Measurements from ENCODE around the gene AKT3. TPM values are rescaled to one million over a fixed set of nuclear protein-coding genes. Genes with fewer than 3 reads are reported as not detected.

The AKT3 gene
- total and polyA plus RNA-seq, 8 donors = 5.5 to 100 (median 13.8) TPM

DNA sequence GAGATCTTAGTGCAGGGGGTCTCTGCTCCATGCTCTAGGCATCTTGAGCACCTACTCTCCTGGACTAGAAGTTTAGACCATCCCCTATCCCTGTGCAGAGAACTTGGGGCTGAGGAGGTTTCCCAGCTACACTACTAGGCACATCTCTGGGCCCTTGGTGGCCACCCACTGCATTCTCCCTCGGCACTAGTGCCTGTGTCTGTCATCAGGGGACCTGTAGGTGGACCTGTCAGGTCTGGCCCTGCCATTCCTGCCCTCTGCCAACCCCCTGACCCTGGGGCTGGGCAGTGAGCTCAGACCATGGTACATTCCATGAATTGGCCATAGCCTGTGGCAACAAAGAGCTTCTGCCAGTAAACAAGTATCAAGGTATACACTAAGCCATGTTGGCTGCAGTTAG lies 269.1 kb downstream of the AKT3 start:
- TF ChIP-seq EP300 (IDR thresholded peaks at IDR 0.05) (no peak), POLR2AphosphoS5 (IDR thresholded peaks at IDR 0.05) (no peak), POLR2A (IDR thresholded peaks at IDR 0.05) (no peak)
- TF ChIP-seq, protein P1, sequence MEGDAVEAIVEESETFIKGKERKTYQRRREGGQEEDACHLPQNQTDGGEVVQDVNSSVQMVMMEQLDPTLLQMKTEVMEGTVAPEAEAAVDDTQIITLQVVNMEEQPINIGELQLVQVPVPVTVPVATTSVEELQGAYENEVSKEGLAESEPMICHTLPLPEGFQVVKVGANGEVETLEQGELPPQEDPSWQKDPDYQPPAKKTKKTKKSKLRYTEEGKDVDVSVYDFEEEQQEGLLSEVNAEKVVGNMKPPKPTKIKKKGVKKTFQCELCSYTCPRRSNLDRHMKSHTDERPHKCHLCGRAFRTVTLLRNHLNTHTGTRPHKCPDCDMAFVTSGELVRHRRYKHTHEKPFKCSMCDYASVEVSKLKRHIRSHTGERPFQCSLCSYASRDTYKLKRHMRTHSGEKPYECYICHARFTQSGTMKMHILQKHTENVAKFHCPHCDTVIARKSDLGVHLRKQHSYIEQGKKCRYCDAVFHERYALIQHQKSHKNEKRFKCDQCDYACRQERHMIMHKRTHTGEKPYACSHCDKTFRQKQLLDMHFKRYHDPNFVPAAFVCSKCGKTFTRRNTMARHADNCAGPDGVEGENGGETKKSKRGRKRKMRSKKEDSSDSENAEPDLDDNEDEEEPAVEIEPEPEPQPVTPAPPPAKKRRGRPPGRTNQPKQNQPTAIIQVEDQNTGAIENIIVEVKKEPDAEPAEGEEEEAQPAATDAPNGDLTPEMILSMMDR (IDR thresholded peaks at IDR 0.05) = no peak
- peaks cover 0 to 11% (median 7%) of the 10 kb centered on the region in 4 donors for H3K36me3 ChIP-seq
- no peak overlapping the region for H3K27ac ChIP-seq
- DNase-seq = no peak
- H3K9me3 ChIP-seq = peaks cover 4 to 44% (median 17%) of the 10 kb centered on the region in 4 donors
- no peaks in the 10 kb centered on the region for H3K27me3 ChIP-seq
- intact Hi-C loops (cut with DNase I; ENCODE audit: low total_unique reads) = no loop called here
- H3K4me3 ChIP-seq = no peak overlapping the region
- 20 to 60% (median 47%) methylated on average over 1 of the region's 1 CpG for WGBS, 5 donors
- H3K4me1 ChIP-seq = no peaks in the 10 kb centered on the region

DNA sequence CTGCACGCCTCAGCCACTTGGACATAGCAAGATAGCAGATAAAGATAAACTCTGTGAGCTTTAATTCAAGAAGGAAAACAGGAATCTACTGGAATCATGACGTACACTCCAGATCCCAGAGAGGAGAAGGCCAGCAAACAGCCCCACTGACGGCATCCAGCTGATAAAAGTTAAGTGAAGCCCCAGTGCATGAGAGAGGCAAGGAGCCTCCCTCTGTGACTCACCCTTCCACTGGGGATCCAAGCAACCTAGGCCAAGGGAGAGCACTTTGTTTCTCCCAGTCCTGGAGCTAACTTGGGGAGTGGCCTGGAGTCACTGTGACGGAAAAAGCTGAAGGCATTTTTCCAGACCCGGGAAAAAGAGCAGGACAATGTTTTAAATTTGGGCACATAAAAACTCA lies 270.0 kb downstream of the AKT3 start:
- H3K9me3 ChIP-seq = peaks cover 4 to 38% (median 14%) of the 10 kb centered on the region in 4 donors
- H3K4me3 ChIP-seq = no peak overlapping the region
- 60 to 72% (median 69%) methylated on average over 5 of the region's 5 CpGs for WGBS, 5 donors
- peaks cover 0 to 11% (median 7%) of the 10 kb centered on the region in 4 donors for H3K36me3 ChIP-seq
- no peaks in the 10 kb centered on the region for H3K27me3 ChIP-seq
- H3K4me1 ChIP-seq = no peaks in the 10 kb centered on the region
- TF ChIP-seq POLR2AphosphoS5 (IDR thresholded peaks at IDR 0.05) = no peak
- no peak for TF ChIP-seq EP300 (IDR thresholded peaks at IDR 0.05)
- no peak for TF ChIP-seq POLR2A (IDR thresholded peaks at IDR 0.05)
- TF ChIP-seq, protein P1 (IDR thresholded peaks at IDR 0.05) = no peak
- intact Hi-C loops (cut with DNase I; ENCODE audit: low total_unique reads) = no loop called here
- no peak overlapping the region for H3K27ac ChIP-seq
- no peak for DNase-seq

DNA sequence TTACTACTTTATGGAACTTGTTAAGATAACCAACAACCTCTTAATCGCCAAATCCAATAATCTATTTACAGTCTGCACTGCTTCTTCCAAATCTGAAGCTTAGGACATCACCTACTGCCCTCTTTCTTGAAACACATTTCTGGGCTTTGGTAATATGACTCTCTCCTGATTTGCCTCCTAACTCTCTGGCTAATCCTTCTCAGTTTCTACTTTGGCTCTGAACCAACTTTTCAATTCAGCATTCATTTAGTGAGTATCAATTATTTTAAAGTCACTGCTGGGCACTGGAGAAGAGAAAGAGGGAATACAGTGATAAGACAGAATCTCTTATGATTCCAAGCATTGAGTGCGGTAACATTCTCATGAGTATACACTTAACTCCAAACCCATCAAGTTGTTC lies 275.0 kb downstream of the AKT3 start:
- 86 to 90% (median 87%) methylated on average over 2 of the region's 2 CpGs for WGBS, 5 donors
- TF ChIP-seq POLR2AphosphoS5 (IDR thresholded peaks at IDR 0.05) (no peak), EP300 (IDR thresholded peaks at IDR 0.05) (no peak), POLR2A (IDR thresholded peaks at IDR 0.05) (no peak)
- TF ChIP-seq, protein P1 (IDR thresholded peaks at IDR 0.05) = no peak
- intact Hi-C loops (cut with DNase I; ENCODE audit: low total_unique reads) = no loop called here
- Histone ChIP-seq H3K27ac (no peak overlapping the region), H3K9me3 (no peaks in the 10 kb centered on the region), H3K4me1 (no peaks in the 10 kb centered on the region), H3K36me3 (peaks cover 0 to 5% (median 2%) of the 10 kb centered on the region in 4 donors), H3K27me3 (no peaks in the 10 kb centered on the region), H3K4me3 (no peak overlapping the region)
- DNase-seq = no peak

DNA sequence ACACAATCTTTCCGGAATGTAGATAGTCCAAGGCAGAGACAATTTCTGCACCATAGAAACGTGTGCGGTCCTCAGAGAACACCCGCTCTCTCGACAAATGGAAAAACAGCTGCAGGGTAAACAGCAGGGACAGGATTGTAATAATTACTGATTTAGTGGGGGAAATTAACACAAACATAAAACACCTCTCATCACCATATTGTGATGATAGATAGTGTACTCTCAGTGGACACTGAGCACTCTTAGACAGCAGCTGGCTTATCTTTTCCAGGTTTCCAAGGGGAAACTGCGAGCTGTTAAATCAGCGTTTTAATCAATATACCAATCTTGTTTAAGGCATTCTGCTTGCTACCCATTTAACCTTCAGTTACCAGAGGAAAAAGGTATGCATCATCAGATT lies 277.1 kb downstream of the AKT3 start:
- no peak for TF ChIP-seq POLR2A (IDR thresholded peaks at IDR 0.05)
- TF ChIP-seq EP300 (IDR thresholded peaks at IDR 0.05) = no peak
- H3K9me3 ChIP-seq = no peaks in the 10 kb centered on the region
- no peak overlapping the region for H3K27ac ChIP-seq
- WGBS, 5 donors = 83 to 85% (median 84%) methylated on average over 7 of the region's 7 CpGs
- no peak overlapping the region for H3K4me3 ChIP-seq
- intact Hi-C loops (cut with DNase I; ENCODE audit: low total_unique reads) = no loop called here
- peaks cover 0 to 1% (median 0%) of the 10 kb centered on the region in 4 donors for H3K36me3 ChIP-seq
- peaks cover 0 to 12% (median 2%) of the 10 kb centered on the region in 4 donors for H3K4me1 ChIP-seq
- DNase-seq = no peak
- no peaks in the 10 kb centered on the region for H3K27me3 ChIP-seq

DNA sequence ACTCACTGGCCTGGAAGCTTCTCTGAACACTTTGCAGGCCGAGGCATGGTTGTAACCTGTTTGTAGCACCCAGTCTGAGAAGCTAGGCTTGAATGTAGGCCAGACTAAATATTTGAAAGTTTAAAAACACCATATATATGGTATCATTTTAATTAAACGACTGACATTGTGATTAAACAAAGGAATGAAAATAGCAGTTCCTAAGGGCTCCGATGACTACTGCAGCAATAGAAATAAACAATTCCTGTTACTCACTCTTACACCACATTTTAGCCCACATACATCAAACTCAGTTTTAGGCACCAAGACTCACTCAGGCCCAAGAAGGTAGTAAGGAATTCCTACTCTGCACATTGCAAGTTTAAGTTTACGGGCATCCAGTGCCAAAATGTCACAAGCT lies 281.2 kb downstream of the AKT3 start:
- intact Hi-C loops (cut with DNase I; ENCODE audit: low total_unique reads) = no loop called here
- TF ChIP-seq EP300 (IDR thresholded peaks at IDR 0.05) = no peak
- TF ChIP-seq, protein P1 (IDR thresholded peaks at IDR 0.05) = no peak
- TF ChIP-seq POLR2AphosphoS5 (IDR thresholded peaks at IDR 0.05) = no peak
- no peak for TF ChIP-seq POLR2A (IDR thresholded peaks at IDR 0.05)
- H3K27ac ChIP-seq = no peak overlapping the region
- DNase-seq = no peak
- H3K36me3 ChIP-seq = no peaks in the 10 kb centered on the region
- no peak overlapping the region for H3K4me3 ChIP-seq
- 45 to 62% (median 51%) methylated on average over 4 of the region's 4 CpGs for WGBS, 5 donors
- H3K27me3 ChIP-seq = no peaks in the 10 kb centered on the region
- no peaks in the 10 kb centered on the region for H3K9me3 ChIP-seq
- peaks cover 0 to 12% (median 2%) of the 10 kb centered on the region in 4 donors for H3K4me1 ChIP-seq
